GM13976 (cell line): ENCODE data around the gene ITGB1.

Experiments
- DNase-seq: peaks from one replicate; pipeline ENCODE4 v3.0.0; 2012; ENCODE audit warnings: low spot score
- in situ Hi-C: fragments of 300-500 bp; cut with MboI; formaldehyde crosslinking; loops from one replicate; pipeline ENCODE4 v1.12.0; 2022; ENCODE audit warnings: low sequenced_read_pairs, mixed read lengths, inconsistent platforms; ENCODE audit not compliant: unreplicated experiment
- TF ChIP-seq, protein P1 (sequence below): IDR thresholded peaks from 2 replicates; pipeline ENCODE4 v1.5.1; 2012; ENCODE audit warnings: borderline replicate concordance, mild to moderate bottlenecking; ENCODE audit not compliant: insufficient read depth; ENCODE audit errors: extremely low read depth, missing control alignments, control extremely low read depth

Gene ITGB1

DNA sequence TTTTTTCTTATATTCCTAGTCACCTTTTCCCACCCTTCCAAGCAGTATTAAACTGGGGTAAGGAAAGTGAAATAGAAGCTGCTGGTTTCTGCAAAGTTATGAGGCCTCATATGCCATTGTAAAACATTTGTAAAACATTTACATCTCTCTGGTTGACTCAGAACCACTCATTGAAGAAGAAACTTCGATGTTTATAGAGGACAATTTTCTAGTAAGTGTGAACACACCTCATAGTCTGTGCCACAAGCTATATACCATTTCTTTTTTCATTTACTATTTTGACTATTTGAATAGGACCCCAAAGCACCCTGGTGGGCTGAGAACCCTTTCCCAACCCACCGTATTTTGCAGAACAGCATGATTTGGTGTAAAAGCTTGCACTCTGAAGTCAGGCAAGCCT lies 12.9 kb upstream of the ITGB1 start:
- TF ChIP-seq, protein P1, sequence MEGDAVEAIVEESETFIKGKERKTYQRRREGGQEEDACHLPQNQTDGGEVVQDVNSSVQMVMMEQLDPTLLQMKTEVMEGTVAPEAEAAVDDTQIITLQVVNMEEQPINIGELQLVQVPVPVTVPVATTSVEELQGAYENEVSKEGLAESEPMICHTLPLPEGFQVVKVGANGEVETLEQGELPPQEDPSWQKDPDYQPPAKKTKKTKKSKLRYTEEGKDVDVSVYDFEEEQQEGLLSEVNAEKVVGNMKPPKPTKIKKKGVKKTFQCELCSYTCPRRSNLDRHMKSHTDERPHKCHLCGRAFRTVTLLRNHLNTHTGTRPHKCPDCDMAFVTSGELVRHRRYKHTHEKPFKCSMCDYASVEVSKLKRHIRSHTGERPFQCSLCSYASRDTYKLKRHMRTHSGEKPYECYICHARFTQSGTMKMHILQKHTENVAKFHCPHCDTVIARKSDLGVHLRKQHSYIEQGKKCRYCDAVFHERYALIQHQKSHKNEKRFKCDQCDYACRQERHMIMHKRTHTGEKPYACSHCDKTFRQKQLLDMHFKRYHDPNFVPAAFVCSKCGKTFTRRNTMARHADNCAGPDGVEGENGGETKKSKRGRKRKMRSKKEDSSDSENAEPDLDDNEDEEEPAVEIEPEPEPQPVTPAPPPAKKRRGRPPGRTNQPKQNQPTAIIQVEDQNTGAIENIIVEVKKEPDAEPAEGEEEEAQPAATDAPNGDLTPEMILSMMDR = no peak

DNA sequence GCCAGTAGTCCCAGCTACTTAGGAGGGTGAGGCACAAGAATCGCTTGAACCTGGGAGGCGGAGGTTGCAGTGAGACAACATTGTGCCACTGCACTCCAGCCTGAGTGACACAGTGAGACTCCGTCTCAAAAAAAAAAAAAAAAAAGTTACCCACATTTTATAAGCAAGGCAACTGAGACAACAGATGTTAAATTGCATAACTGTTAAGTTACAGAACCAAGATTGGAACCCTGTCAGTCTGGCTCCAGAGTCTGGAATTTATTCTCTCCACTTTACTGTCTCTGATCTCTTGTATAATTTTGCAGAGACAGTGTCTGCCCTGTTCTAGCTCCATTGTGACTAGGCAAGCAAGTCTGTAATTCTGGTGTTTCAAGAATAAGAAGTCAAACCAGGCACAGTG lies 6.2 kb upstream of the ITGB1 start:
- TF ChIP-seq, protein P1 = no peak

More for the DNA sequence above, 12.9 kb upstream of the ITGB1 start:
- no peak for DNase-seq
- in situ Hi-C loops = no loop called here

DNA sequence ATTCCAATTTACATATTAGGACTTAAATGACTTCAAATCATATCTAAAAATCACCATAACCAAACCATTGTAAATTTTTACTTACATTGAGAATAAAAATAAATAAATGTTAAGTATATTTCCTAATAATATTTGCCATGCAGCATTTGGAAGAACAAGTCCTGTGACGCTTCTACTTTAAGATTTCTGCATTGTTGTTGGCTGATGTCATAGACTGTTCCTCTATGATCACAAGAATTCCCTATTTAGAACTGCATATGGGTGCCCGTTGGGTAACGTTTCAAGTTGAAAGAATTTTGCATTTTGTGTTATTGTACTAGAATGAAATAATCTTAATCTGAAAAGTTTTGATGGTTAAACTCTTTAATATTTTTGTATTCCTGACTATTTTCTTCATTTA lies 5.1 kb upstream of the ITGB1 start:
- DNase-seq = no peak

More for the DNA sequence above, 6.2 kb upstream of the ITGB1 start:
- in situ Hi-C loops = no loop called here
- DNase-seq = no peak

DNA sequence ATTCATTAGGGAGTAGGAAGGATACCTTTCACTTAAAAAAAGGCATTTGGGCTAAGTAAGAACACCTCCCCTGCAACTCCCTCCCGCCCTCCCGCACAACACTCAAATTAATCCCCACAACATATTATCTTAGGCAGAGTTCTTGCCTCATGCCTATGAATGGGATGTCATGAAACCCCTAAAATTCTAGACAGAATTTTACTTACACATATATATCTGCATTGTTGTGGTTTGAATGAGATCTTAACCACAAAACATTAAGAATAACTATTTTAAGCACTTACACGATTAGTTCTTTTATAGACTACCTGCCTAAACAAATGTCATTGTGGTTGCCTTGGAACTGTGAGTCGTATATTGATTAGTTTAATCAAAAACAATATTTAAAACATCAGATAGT lies 4.5 kb upstream of the ITGB1 start:
- in situ Hi-C loops = no loop called here
- TF ChIP-seq, protein P1 = no peak
- DNase-seq = no peak

More for the DNA sequence above, 5.1 kb upstream of the ITGB1 start:
- TF ChIP-seq, protein P1 = no peak
- in situ Hi-C loops = no loop called here

DNA sequence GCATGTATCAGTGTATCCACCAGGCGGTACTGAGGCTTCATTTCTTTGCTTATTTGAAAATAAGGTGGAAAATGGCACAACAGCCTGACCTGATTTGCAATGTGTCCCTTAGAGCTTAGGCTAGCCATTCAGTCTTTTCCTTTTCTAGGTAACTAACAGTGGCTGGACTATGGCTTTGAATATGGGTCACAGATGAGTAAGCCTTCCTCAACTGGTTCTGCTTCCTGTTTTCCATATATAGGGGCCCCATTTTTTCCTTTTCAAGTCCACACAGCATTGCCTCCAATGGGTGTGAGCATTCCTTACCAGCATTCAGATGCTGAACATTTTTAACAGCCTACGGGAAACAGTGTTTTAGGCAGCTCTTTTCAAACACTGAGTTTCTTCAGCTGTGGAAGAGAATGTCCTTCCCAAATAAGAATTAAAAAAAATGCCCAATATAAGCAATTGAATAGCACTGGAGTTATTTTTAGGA lies 3.9 kb upstream of the ITGB1 start:
- TF ChIP-seq, protein P1 = no peak
- in situ Hi-C loops = no loop called here
- no peak for DNase-seq

DNA sequence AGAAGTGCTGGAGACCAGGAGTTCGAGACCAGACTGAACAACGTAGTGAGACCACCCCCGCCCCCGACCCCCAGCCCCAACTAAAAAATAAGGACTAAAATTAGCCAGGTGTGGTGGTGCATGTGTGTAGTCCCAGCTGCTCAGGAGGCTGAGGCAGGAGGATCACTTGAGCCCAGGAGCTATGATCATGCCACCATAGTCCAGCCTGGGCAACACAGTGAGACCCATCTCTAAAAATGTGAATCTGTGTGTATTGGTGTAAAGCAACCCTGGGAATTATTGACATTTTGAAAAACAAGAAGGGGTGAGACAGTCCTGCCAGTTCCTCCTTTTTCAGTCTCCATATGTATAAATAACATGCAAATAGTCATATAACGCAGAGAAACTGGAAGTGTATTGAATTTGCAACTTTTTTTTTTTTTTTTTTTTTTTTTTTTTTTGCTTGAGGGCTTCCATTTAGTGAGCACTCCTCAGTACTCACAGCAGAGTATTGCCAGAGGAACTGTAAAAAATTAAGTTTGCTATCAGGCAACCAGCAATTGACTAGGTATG lies 3.4 kb upstream of the ITGB1 start:
- in situ Hi-C loops = no loop called here
- TF ChIP-seq, protein P1 = no peak
- no peak for DNase-seq
